Esophagus mucosa (tissue), 1 donor: Measurements from ENCODE around the gene ADAM29. TPM values are rescaled to one million over a fixed set of nuclear protein-coding genes. Genes with fewer than 3 reads are reported as not detected.
"Not testable (repeated sequence)": the region's sequence is repeated elsewhere in the genome, so short reads cannot be mapped to it uniquely, and the experiment has no call there.

Source experiments
- ATAC-seq: fragments of 200-7000 bp; cut with Tn5 transposase; one replicate; pipeline ENCODE4 v1.9.1; 2020
- total RNA-seq: library from RNA; stranded (reverse); gene quantifications from one replicate; pipeline ENCODE4 v1.2.4, GENCODE V29; 2023
- donor health status: DM: yes; HTN: yes; CAD: no.

Gene ADAM29
- total RNA-seq, 1 donor from 2014 or later: not detected

GRCh38 chr4:174972911-174973310 lies 54.8 kb downstream of the ADAM29 start:
- no peak for ATAC-seq

- no peak for ATAC-seq
Observed at GRCh38 chr4:174973336-174973735, 55.2 kb downstream of the ADAM29 start.

GRCh38 chr4:174983128-174983750 lies 65.1 kb downstream of the ADAM29 start:
- ATAC-seq: no peak

- not testable (repeated sequence) for ATAC-seq
Observed at GRCh38 chr4:174983870-174984269, 65.7 kb downstream of the ADAM29 start.

GRCh38 chr4:174989791-174990190 lies 71.6 kb downstream of the ADAM29 start:
- ATAC-seq: no peak

- ATAC-seq: no peak
Observed at GRCh38 chr4:174993916-174994315, 75.8 kb downstream of the ADAM29 start.

GRCh38 chr4:174996079-174996478 lies 77.9 kb downstream of the ADAM29 start:
- ATAC-seq: no peak

- ATAC-seq: no peak
Observed at GRCh38 chr4:174999407-174999806, 81.2 kb downstream of the ADAM29 start.

- ATAC-seq: no peak
Observed at GRCh38 chr4:175017751-175018150, 99.6 kb downstream of the ADAM29 start.

GRCh38 chr4:175019447-175019846 lies 101.3 kb downstream of the ADAM29 start:
- not testable (repeated sequence) for ATAC-seq

Other genes starting within 250 kb of the ADAM29 start
- gene GLRA3, start 89.1 kb upstream of the ADAM29 start, total RNA-seq: not detected